Spleen (tissue), 7 donors: ENCODE data around the gene C3orf49.

Experiments
- CTCF ChIP-seq, 11 experiments: fragments of 200-600 bp in 7 of 11; fragments of 450-650 bp in 4 of 11; sonication (generic) in 4 of 11; IDR thresholded peaks in 8 of 11; conservative IDR thresholded peaks in 3 of 11; 1 replicate in 7 of 11; 2 replicates in 4 of 11; pipeline versions ENCODE4 v1.4.0 to v1.8.0; 2016 to 2021; ENCODE audit warnings: antibody characterized with exemption in 11 of 11, inconsistent platforms in 4 of 11, mild to moderate bottlenecking in 1 of 11
- POLR2A ChIP-seq, 3 donors: fragments of 450-650 bp; IDR thresholded peaks; one replicate each; pipeline ENCODE4 v1.5.1; 2017; ENCODE audit warnings: antibody characterized with exemption in 3 of 3, mild to moderate bottlenecking in 1 of 3
- donor health status: DM: no; HTN: no; CAD: no; lungs with moderate emphysema.
- donor health status: DM: no; HTN: no; CAD: no.
- donor health status: DM: no; HTN: no; CAD: no.

DNA sequence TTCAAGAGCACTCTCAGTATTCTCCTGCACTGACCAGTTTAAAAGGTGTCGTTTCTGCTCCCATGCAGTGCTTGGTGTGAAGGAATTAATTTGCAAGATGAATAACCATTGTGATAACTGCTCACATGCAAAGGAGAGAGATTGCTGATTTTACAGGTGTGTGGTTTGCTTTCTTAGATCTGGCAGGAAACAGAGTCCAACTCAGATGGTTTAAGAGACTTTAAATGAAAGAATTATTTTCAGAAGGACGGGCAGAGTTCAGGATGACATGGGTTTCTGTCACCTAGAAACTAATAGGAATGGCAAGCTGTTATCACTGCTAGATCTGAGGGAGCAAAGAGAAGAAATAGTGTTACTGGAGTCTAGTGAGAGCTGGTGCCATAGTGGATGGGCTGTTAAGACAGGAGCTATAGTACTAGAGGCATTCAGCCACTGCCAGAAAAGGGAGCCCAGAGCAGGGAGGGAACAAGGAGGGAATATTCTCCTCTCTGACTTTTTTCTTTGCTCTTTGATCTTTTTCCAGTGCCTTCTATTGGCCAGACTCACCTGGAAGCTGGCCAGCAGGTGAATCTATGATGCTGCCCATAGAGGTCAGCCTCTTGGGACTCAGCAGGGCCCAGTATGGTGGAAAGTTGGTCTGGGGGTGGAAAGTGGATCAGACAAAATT lies 59.4 kb downstream of the C3orf49 start:
- TF ChIP-seq CTCF (IDR thresholded peaks at IDR 0.05 in 8 of 11, conservative IDR thresholded peaks at IDR 0.05 in 3 of 11): no peak
- TF ChIP-seq POLR2A (IDR thresholded peaks at IDR 0.05): no peak
